Peyer's patch (tissue), 4 donors: ENCODE measurements around the gene MLXIPL.

Source experiments
- CTCF ChIP-seq, 6 experiments: fragments of 450-650 bp in 4 of 6; fragments of 200-600 bp in 2 of 6; sonication (generic) in 1 of 6; IDR thresholded peaks; one replicate each; pipeline ENCODE4 v1.5.1; 2017 to 2019; ENCODE audit warnings: antibody characterized with exemption in 6 of 6, mild to moderate bottlenecking in 3 of 6, moderate library complexity in 1 of 6
- POLR2A ChIP-seq, 2 donors: fragments of 450-650 bp; IDR thresholded peaks; one replicate each; pipeline ENCODE4 v1.5.1; 2017; ENCODE audit warnings: antibody characterized with exemption in 2 of 2, mild to moderate bottlenecking in 2 of 2, moderate library complexity in 2 of 2

GRCh38 chr7:73605601-73606220 lies 18.6 kb downstream of the MLXIPL start:
- no peak for TF ChIP-seq POLR2A (IDR thresholded peaks at IDR 0.05)
- TF ChIP-seq CTCF (IDR thresholded peaks at IDR 0.05) = no peak
